ENCODE results near the gene PLK5. TPM values are rescaled to one million over a fixed set of nuclear protein-coding genes. Genes with fewer than 3 reads are reported as not detected.
"Not testable (repeated sequence)": the region's sequence is repeated elsewhere in the genome, so short reads cannot be mapped to it uniquely, and the experiment has no call there.

The PLK5 gene
- total RNA-seq, 1 experiment from 2014 or later: not detected

DNA sequence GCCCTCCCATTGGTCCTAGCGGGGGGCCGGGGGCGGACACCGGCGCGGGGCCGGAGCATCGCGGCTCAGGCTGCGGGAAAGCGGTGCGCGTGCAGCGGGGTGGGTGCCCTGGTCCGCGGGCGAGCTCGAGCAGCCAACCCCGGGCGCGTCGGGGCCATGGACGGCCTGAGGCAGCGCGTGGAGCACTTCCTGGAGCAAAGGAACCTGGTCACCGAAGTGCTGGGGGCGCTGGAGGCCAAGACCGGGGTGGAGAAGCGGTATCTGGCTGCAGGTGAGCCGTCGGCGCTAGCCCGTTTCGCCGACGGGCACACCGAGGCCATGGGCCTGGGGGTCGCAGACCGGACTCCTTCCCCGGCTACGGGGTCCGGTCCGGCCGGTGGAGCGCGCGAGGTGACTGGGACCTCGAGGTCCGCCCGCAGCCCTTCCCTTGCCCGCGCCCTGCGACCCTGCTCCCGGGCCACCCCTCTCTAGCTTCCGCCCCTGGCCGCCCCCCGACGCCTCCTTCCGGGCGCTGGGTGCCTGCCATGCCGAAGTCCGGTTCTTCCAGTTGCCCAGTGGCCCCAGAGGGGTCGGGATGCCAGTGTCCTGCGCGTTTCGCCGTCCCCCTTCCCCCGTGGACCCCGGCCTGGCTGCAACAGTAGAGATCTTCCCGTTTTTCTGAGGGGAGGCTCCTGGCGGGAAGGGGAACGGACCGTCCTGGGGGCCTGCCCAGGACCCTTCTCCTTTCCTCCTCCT, 32.6 kb upstream of the PLK5 start, which contains the start of gene REEP6:
Gene REEP6 (plus strand): TSS at position 68 of the 735 bp plus-strand sequence. CDS start 89 bp downstream, at position 157.
- no peak for DNase-seq (ENCODE audit: low spot score)

DNA sequence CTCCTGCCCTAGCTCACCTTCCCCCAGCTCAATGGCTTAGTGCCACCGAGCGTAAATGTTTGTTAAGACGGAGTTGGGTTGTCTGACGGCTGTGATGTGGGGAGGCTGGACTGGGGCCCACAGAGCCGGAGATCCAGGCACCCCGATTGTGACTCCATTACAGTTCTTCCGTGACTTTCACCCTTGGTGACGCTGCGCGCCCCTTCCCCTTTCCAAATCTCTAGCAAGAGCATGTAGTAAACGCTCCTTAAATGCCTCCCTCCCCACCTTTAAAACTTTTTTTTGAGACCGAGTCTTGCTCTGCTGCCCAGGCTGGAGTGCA, 32.1 kb upstream of the PLK5 start:
- no peak for DNase-seq (ENCODE audit: low spot score)

DNA sequence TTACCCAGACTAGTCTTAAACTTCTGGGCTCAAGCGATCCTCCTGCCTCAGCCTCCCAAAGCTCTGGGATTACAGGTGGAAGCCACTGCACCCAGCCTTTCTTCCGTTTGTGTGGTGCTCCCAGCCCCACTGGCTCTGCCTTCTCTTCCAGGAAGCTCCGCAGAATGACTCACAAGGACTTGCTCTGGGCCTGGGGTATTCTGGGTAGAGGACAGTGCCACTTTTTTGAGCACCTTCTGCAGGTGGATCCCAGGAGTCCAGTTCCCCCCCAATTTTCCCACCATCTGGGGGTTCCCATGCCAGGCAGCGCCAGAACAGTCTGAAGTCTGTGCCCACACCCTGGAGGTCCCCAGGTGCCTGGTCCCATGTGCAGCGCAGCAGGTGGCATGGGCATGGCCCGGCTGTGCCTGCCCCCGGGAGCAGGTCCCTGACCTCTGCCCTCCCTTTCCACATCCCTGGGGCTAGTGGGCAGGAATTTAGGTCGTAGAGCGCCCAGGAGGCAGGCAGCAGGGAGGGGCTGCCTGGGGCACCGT, 31.3 kb upstream of the PLK5 start:
- DNase-seq (ENCODE audit: low spot score): peak; percentile 43

GRCh38 chr19:1494115-1494815, 29.6 kb upstream of the PLK5 start:
- DNase-seq (ENCODE audit: low spot score): no peak

GRCh38 chr19:1495051-1495798, 28.7 kb upstream of the PLK5 start:
- DNase-seq (ENCODE audit: low spot score): no peak

GRCh38 chr19:1495799-1496713, 27.8 kb upstream of the PLK5 start:
- no peak for DNase-seq (ENCODE audit: low spot score)

- DNase-seq (ENCODE audit: low spot score): no peak
These were observed 26.9 kb upstream of the PLK5 start for GRCh38 chr19:1496714-1497577.

DNA sequence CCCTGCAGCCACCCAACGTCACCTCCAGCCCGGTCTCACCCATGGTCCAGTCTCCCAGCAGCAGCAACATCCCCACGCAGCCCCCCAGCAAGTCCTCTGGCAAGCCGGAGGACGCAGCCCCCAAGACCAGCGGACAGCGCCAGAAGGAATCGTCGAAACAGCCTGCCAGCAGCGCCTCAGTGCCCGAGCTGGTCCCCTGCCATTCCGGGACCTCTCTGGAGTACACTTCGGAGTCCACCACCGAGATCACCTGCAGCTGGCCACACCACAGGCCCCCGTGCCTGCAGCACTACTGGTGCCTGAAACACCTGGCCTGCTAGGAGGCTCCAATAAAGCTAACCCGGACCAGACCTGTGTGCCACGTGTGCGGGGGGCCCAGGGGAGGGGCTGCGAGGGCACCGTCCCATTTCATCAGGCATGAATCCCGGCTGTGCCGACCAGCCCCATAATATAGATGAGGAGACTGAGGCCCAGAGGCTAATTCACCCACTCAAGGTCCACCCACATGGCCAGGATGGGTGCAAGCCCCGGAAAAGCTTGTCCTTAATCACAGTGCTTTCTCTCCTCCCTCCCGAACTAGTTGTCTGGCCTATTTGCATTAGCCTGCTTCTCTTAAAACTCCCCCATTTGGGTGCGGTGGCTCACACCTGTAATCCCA, 26.2 kb upstream of the PLK5 start:
- no peak for DNase-seq (ENCODE audit: low spot score)

DNA sequence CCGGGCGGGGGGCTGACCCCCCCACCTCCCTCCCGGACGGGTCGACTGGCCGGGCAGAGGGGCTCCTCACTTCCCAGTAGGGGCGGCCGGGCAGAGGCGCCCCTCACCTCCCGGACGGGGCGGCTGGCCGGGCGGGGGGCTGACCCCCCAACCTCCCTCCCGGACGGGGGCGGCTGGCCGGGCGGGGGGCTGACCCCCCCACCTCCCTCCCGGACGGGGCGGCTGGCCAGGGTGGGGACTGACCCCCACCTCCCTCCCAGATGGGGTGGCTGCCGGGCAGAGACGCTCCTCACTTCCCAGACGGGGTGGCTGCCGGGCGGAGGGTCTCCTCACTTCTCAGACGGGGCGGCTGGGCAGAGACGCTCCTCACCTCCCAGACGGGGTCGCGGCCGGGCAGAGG, 24.6 kb upstream of the PLK5 start:
- DNase-seq (ENCODE audit: low spot score): not testable (repeated sequence)

GRCh38 chr19:1501200-1501595, 22.7 kb upstream of the PLK5 start:
- peak; percentile 62 for DNase-seq (ENCODE audit: low spot score)

DNA sequence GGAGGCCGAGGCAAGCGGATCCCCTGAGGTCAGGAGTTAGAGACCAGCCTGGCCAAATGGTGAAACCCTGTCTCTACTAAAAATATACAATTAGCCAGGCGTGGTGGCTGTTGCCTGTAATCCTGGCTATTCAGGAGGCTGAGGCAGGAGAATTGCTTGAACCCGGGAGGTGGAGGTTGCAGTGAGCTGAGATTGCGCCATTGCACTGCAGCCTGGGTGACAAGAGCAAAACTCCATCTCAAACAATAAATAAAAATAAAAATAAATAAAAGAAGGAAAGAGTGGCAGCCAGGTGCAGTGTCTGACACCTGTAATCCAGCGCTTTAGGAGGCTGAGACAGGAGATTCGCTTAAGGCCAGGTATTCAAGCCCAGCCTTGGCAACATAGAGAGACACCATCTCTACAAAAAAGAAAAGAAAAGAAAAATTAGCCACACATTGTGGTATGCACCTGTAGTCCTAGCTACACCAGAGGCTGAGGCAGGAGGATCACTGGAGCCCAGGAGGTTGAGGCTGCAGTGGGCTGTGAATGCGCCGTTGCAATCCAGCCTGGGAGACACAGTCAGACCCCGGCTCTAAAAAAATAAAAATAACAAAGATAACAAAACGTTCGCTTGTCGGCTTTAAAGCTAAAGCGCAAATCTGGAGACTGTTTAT, 21.3 kb upstream of the PLK5 start:
- DNase-seq (ENCODE audit: low spot score): no peak

DNA sequence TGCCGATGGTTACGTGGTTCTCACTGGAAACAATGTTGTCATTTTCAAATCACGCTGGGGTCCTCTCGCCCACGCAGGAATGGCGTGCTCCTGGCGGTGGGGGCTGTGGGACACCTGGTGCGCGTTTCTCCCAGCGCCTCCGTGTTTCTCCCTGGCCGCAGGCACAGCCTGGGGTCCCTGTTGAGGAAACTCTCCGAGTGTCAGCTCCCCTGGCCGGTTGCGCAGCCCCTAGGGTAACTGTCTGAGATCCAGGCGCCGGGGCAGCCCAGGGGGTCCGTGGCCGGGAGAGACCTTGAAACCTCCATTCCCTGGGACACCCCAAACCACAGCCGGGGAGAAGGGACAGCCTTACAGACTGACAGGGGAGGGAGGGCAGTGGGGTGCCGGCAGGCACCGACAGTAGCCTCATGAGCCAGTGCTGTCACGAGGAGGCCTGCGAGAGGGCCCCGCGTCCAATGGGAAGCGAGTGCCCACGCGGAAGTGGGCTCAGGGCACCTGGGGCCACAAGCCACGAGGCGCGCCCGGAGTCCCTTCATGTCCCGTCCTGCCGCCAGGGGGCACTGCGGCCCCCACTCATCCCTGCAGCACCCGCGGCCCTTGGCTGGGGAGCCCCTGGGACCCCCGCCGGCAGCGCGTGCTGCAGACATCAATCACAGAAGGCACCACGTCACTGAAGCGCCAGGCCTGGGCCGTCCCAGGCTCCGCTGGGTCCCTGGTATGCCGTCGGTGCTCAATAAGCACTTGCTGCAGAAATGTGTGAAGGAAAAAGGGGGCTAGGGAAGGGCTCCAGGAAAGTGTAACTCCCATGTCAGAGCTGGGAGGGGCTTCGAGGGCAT, 20.6 kb upstream of the PLK5 start:
- DNase-seq (ENCODE audit: low spot score): no peak

DNA sequence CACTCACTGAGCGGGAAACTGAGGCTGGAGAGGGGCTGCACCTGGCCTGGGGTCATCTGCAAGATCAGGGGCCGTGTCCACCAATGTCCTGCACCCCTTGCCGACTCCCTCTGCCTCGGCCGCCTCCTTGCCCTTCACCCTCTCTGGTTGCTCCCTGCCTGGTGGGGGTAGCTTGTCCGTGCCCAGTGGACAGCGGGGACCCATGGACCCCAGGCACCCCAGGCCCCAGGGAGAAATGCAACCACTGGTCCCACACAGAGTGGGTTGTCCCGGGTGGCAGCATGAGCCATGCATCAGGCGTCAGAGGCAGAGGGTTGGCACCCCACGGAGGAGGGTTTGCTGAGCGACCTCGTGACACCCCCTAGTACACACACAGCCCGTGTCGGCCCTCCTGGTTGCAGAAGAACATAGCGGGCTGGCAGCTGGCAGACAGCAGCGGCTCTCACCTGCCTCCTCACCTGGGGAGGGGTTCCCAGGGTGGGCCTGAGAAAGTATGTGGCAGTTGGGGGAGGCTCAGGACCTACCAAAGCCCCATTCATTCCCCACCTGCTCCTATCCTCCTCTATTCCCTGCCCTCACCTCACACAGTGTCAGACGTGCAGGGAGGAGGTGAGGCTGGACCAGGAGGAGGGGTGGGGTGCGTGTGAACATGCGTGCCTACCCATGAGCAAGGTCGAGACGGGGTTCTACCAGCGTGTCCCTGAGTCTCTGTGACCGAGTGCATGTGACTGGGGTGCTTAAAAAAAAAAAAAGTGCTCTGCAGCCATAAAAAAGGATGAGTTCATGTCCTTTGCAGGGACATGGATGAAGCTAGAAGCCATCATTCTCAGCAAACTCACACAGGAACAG, 19.7 kb upstream of the PLK5 start:
- no peak for DNase-seq (ENCODE audit: low spot score)

GRCh38 chr19:1505012-1505411, 18.9 kb upstream of the PLK5 start:
- DNase-seq (ENCODE audit: low spot score): no peak

- DNase-seq (ENCODE audit: low spot score): no peak
These were observed 17.6 kb upstream of the PLK5 start for GRCh38 chr19:1505991-1506881.

DNA sequence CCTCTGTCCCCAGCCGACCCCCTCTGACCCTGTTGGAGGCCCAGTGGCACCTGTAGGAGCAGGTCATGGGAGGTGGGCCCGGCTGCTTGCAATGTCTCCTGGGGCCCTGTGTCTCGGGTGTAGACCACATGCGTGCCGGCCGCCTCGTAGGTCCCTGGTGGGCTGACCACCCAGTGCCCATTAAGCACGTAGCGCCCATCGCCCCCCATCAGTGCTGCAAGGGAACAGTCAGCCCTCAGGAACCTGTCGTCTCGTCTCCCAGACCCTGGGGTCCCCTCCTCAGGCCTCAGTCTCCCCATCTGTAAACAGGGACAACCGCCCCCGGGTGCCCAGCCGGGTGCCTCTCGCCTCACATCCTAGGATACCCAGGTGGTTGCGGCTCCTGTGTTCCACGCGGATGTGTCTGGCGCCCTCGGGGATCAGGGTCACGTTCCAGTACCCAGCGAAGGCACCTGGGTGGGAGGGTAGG, 16.7 kb upstream of the PLK5 start:
- DNase-seq (ENCODE audit: low spot score): no peak

Measured in HT-29 (cell line).